GM12874 (cell line): ENCODE data around the gene FRAT1.

Experiments used
- CTCF ChIP-seq: IDR thresholded peaks from 2 replicates; pipeline ENCODE4 v1.5.1; 2011; ENCODE audit warnings: low read depth, mild to moderate bottlenecking, control low read depth, low read length, moderate library complexity; ENCODE audit not compliant: insufficient read depth

Gene FRAT1

GRCh38 chr10:97318772-97319651 lies at the start of gene FRAT1:
FRAT1 (plus strand) TSS chr10:97319271; CDS start chr10:97319454, 183 bp downstream.
- no peak for TF ChIP-seq CTCF

- no peak for TF ChIP-seq CTCF
These were observed 48.4 kb upstream of the FRAT1 start for GRCh38 chr10:97270523-97271154.

- TF ChIP-seq CTCF, result no peak
These were observed 45.4 kb upstream of the FRAT1 start for GRCh38 chr10:97273700-97274099.

- no peak for TF ChIP-seq CTCF
These were observed 44.2 kb upstream of the FRAT1 start for GRCh38 chr10:97274828-97275227.

- TF ChIP-seq CTCF, result no peak
These were observed 41.5 kb upstream of the FRAT1 start for GRCh38 chr10:97277551-97277950.

GRCh38 chr10:97278491-97278989 lies 40.5 kb upstream of the FRAT1 start:
- TF ChIP-seq CTCF, result peak; percentile 37; the same call in 1 of the 2 replicates

GRCh38 chr10:97279121-97279815 lies 39.8 kb upstream of the FRAT1 start:
- TF ChIP-seq CTCF, result no peak
